OCI-LY1 (cell line): ENCODE measurements around the gene ENTPD7.
"Not testable (repeated sequence)": the region's sequence is repeated elsewhere in the genome, so short reads cannot be mapped to it uniquely, and the experiment has no call there.

Experiments used
- H2AFZ ChIP-seq: fragments of 200-600 bp; sonication (generic), shearing (Covaris generic); 2 replicates; pipeline ENCODE4 v1.6.0; 2014; ENCODE audit warnings: antibody characterized with exemption, mild to moderate bottlenecking, low read length
- H3F3A ChIP-seq: fragments of 200-600 bp; sonication (generic), shearing (Covaris generic); 2 replicates; pipeline ENCODE4 v1.6.0; 2014; ENCODE audit warnings: mild to moderate bottlenecking, antibody characterized with exemption, low read length, moderate library complexity; ENCODE audit not compliant: insufficient read depth
- H3K27ac ChIP-seq: fragments of 200-600 bp; sonication (generic); 2 replicates; pipeline ENCODE4 v1.5.1; 2014; ENCODE audit warnings: low read length, mixed run types, mild to moderate bottlenecking, low read depth; ENCODE audit not compliant: poor library complexity, severe bottlenecking
- H3K27me3 ChIP-seq: fragments of 200-600 bp; sonication (generic); 2 replicates; pipeline ENCODE4 v1.6.0; 2014; ENCODE audit warnings: antibody characterized with exemption, mild to moderate bottlenecking, low read length, moderate library complexity; ENCODE audit not compliant: insufficient read depth
- H3K36me3 ChIP-seq: fragments of 200-600 bp; sonication (generic); 2 replicates; pipeline ENCODE4 v1.6.1; 2014; ENCODE audit warnings: mild to moderate bottlenecking, antibody characterized with exemption, low read length, moderate library complexity, mixed read lengths; ENCODE audit not compliant: insufficient read depth
- H3K4me1 ChIP-seq: fragments of 200-600 bp; sonication (generic); 2 replicates; pipeline ENCODE4 v1.5.1; 2014; ENCODE audit warnings: mild to moderate bottlenecking, low read length, moderate library complexity; ENCODE audit not compliant: insufficient read depth, severe bottlenecking
- H3K4me2 ChIP-seq: fragments of 200-600 bp; sonication (generic), shearing (Covaris generic); 2 replicates; pipeline ENCODE4 v1.6.1; 2014; ENCODE audit warnings: low read length
- H3K4me3 ChIP-seq: fragments of 200-600 bp; sonication (generic); 2 replicates; pipeline ENCODE4 v1.5.1; 2014; ENCODE audit warnings: low read length, low read depth, mild to moderate bottlenecking, mixed read lengths; ENCODE audit not compliant: poor library complexity, severe bottlenecking
- H3K79me2 ChIP-seq: fragments of 200-600 bp; shearing (Covaris generic); 2 replicates; pipeline ENCODE4 v1.6.1; 2016; ENCODE audit warnings: mixed run types, low read length, mixed read lengths; ENCODE audit not compliant: insufficient read depth
- H3K9ac ChIP-seq: fragments of 200-600 bp; sonication (generic), shearing (Covaris generic); 2 replicates; pipeline ENCODE4 v1.6.1; 2014; ENCODE audit warnings: mild to moderate bottlenecking, low read length, mixed read lengths
- H3K9me2 ChIP-seq: fragments of 200-600 bp; sonication (generic), shearing (Covaris generic); 2 replicates; pipeline ENCODE4 v1.6.1; 2014; ENCODE audit warnings: low read depth, mild to moderate bottlenecking, low read length, mixed read lengths
- H3K9me3 ChIP-seq: fragments of 200-600 bp; shearing (Covaris generic); 2 replicates; pipeline ENCODE4 v1.6.1; 2014; ENCODE audit warnings: low read length, mixed read lengths
- H4K20me1 ChIP-seq: fragments of 200-600 bp; sonication (generic), shearing (Covaris generic); 2 replicates; pipeline ENCODE4 v1.6.0; 2016; ENCODE audit warnings: mild to moderate bottlenecking, low read length; ENCODE audit not compliant: insufficient read depth
- CTCF ChIP-seq: fragments of 200-600 bp; sonication (generic), shearing (Covaris generic); IDR thresholded peaks from 2 replicates; pipeline ENCODE4 v1.5.1; 2017; ENCODE audit warnings: mild to moderate bottlenecking, antibody characterized with exemption, low read length, moderate library complexity, mixed read lengths
- EZH2 ChIP-seq: fragments of 200-600 bp; sonication (generic), shearing (Covaris generic); IDR thresholded peaks from 2 replicates; pipeline ENCODE4 v1.8.0; 2017; ENCODE audit warnings: borderline replicate concordance, mixed run types, mild to moderate bottlenecking, antibody characterized with exemption, low read length, moderate library complexity, mixed read lengths

ENTPD7 gene

GRCh38 chr10:99731306-99732032, 72.2 kb downstream of the ENTPD7 start:
- peak overlapping the region; percentile 70 for H3K4me2 ChIP-seq
- H3K9me2 ChIP-seq: no peaks in the 10 kb centered on the region
- no peak overlapping the region for H3K27ac ChIP-seq
- TF ChIP-seq EZH2 (no peak), CTCF (no peak)
- H3K27me3 ChIP-seq: no peaks in the 10 kb centered on the region
- no peak overlapping the region for H2AFZ ChIP-seq
- H3K79me2 ChIP-seq: peaks cover 6% of the 10 kb centered on the region
- peak overlapping the region; percentile 91 for H3K4me3 ChIP-seq
- H3K9ac ChIP-seq: peak overlapping the region; percentile 91
- H3K36me3 ChIP-seq: peaks cover 23% of the 10 kb centered on the region
- peaks cover 15% of the 10 kb centered on the region for H3K4me1 ChIP-seq
- no peaks in the 10 kb centered on the region for H3F3A ChIP-seq
- H4K20me1 ChIP-seq: no peaks in the 10 kb centered on the region
- H3K9me3 ChIP-seq: no peaks in the 10 kb centered on the region

GRCh38 chr10:99732033-99732842, 72.9 kb downstream of the ENTPD7 start, which contains the start of the genes COX15 and CUTC:
Gene COX15, minus strand, starts transcription at chr10:99732127. Its CDS starts 78 bp downstream, at chr10:99732049.
Gene CUTC, plus strand, starts transcription at chr10:99732234. Its CDS starts 115 bp downstream, at chr10:99732349.
- no peaks in the 10 kb centered on the region for H4K20me1 ChIP-seq
- TF ChIP-seq EZH2 (no peak), CTCF (peak; percentile 13; the same call in 1 of the 2 replicates)
- H3K9me3 ChIP-seq: no peaks in the 10 kb centered on the region
- H2AFZ ChIP-seq: no peak within 1 kb of the TSS
- peak within 1 kb of the TSS; percentile 91 for H3K9ac ChIP-seq
- H3K27me3 ChIP-seq: no peaks in the 10 kb centered on the region
- H3K4me3 ChIP-seq: peak within 1 kb of the TSS; percentile 91
- H3K36me3 ChIP-seq: peaks cover 26% of the 10 kb centered on the region
- H3K4me1 ChIP-seq: peaks cover 15% of the 10 kb centered on the region
- peak within 1 kb of the TSS; percentile 57 for H3K27ac ChIP-seq
- H3K9me2 ChIP-seq: no peaks in the 10 kb centered on the region
- peak within 1 kb of the TSS; percentile 70 for H3K4me2 ChIP-seq
- no peaks in the 10 kb centered on the region for H3F3A ChIP-seq
- peaks cover 6% of the 10 kb centered on the region for H3K79me2 ChIP-seq

- Histone ChIP-seq H4K20me1 (no peaks in the 10 kb centered on the region), H3K9me3 (no peaks in the 10 kb centered on the region), H3K79me2 (peaks cover 6% of the 10 kb centered on the region), H3K4me1 (peaks cover 15% of the 10 kb centered on the region), H3K4me2 (peak overlapping the region; percentile 54), H3K27ac (no peak overlapping the region), H3K9me2 (no peaks in the 10 kb centered on the region), H3K4me3 (peak overlapping the region; percentile 12), H3K9ac (no peak overlapping the region), H3K27me3 (no peaks in the 10 kb centered on the region), H2AFZ (no peak overlapping the region), H3F3A (no peaks in the 10 kb centered on the region), H3K36me3 (peaks cover 26% of the 10 kb centered on the region)
- TF ChIP-seq CTCF: no peak
- no peak for TF ChIP-seq EZH2
Observed at GRCh38 chr10:99733366-99733765, 74.1 kb downstream of the ENTPD7 start.

- Histone ChIP-seq H3K36me3 (peaks cover 33% of the 10 kb centered on the region), H3K4me1 (peaks cover 15% of the 10 kb centered on the region)
- not testable (repeated sequence) for H3K79me2 ChIP-seq, H3K27ac ChIP-seq, H3K4me3 ChIP-seq, H3K9ac ChIP-seq, H3K27me3 ChIP-seq, H4K20me1 ChIP-seq, H3K9me2 ChIP-seq, H2AFZ ChIP-seq, H3K9me3 ChIP-seq, H3K4me2 ChIP-seq, H3F3A ChIP-seq
Observed at GRCh38 chr10:99734111-99734510, 74.8 kb downstream of the ENTPD7 start.
